HUDEP-2 (cell line): Measurements from ENCODE around the gene KLHDC8A.

Experiments used
- DNase-seq, 76 experiments: peaks; one replicate each; lab custom pipeline; 2025; ENCODE audit not compliant: unreplicated experiment in 76 of 76; lab: John Stamatoyannopoulos, UW

KLHDC8A gene

GRCh38 chr1:205324781-205325180 lies 31.9 kb downstream of the KLHDC8A start:
- no peak for DNase-seq

- no peak for DNase-seq
Measured at GRCh38 chr1:205323794-205324193, 32.9 kb downstream of the KLHDC8A start.

GRCh38 chr1:205321959-205322283 lies 34.8 kb downstream of the KLHDC8A start:
- DNase-seq: no peak

- peak in 70 of 76 experiments; percentile 24 to 85 (median 68) for DNase-seq
Measured at GRCh38 chr1:205321162-205321958, 35.4 kb downstream of the KLHDC8A start, which contains the start of gene NUAK2. TSS of gene NUAK2 (minus strand) at chr1:205321745. CDS start at chr1:205321628, 117 bp downstream.

GRCh38 chr1:205319081-205320018 lies 37.4 kb downstream of the KLHDC8A start:
- DNase-seq: peak in 6 of 76 experiments; percentile 8 to 29 (median 17)

- DNase-seq: no peak
Measured at GRCh38 chr1:205318231-205318991, 38.3 kb downstream of the KLHDC8A start.

GRCh38 chr1:205317311-205317917 lies 39.3 kb downstream of the KLHDC8A start:
- DNase-seq: peak in 11 of 76 experiments; percentile 12 to 28 (median 19)

- no peak for DNase-seq
Measured at GRCh38 chr1:205316161-205316566, 40.6 kb downstream of the KLHDC8A start.

- DNase-seq: no peak
Measured at GRCh38 chr1:205315008-205315618, 41.6 kb downstream of the KLHDC8A start.

- DNase-seq: no peak
Measured at GRCh38 chr1:205313563-205314308, 43.0 kb downstream of the KLHDC8A start.

- DNase-seq: no peak
Measured at GRCh38 chr1:205312866-205313562, 43.7 kb downstream of the KLHDC8A start.

GRCh38 chr1:205310976-205311704 lies 45.6 kb downstream of the KLHDC8A start:
- DNase-seq: no peak

GRCh38 chr1:205309741-205310140 lies 47.0 kb downstream of the KLHDC8A start:
- no peak for DNase-seq

- DNase-seq: peak in 34 of 76 experiments; percentile 3 to 67 (median 24)
Measured at GRCh38 chr1:205306929-205307566, 49.7 kb downstream of the KLHDC8A start.

- no peak for DNase-seq
Measured at GRCh38 chr1:205304695-205305070, 52.0 kb downstream of the KLHDC8A start.

- no peak for DNase-seq
Measured at GRCh38 chr1:205304046-205304694, 52.6 kb downstream of the KLHDC8A start.
